ENCODE measurements around the gene GGT6. TPM values are rescaled to one million over a fixed set of nuclear protein-coding genes. Genes with fewer than 3 reads are reported as not detected.

Gene GGT6
- polyA plus RNA-seq, 1 of the 3 experiments (the other 2 are of a cell fraction), result not detected

DNA sequence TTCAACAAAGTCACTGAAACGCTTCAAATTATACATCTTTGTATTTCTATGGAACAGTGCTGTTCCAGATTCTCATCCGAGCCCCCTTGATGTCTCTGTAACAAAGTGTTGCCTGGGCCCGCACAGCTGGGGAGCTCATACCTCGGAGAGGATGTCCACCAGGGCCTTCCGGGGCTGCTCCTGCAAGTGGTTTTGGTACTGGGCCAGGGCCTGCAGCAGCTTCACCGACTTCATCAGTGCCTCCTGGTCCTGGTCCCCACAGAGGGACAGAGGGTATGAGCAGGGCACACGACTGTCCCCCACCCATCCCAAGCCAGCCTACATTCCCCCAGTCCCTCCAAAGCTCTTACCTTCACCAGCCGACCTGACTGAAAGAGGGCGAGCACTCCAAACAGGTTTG is 6.7 kb downstream of the GGT6 start:
- Histone ChIP-seq H3K9ac (peak overlapping the region; percentile 80; the same call in 1 of the 2 replicates), H3K9me3 (no peaks in the 10 kb centered on the region), H3F3A (replicated peaks; ENCODE audit: insufficient read depth) (peaks cover 3% of the 10 kb centered on the region), H3K4me3 (ENCODE audit: low read depth in 2 of 2, low read length in 1 of 2) (peak overlapping the region; percentile 95 to 99), H3K9me2 (no peaks in the 10 kb centered on the region), H3K79me2 (ENCODE audit: insufficient read depth) (peaks cover 31% of the 10 kb centered on the region), H4K20me1 (ENCODE audit: insufficient read depth) (no peaks in the 10 kb centered on the region), H3K4me1 (ENCODE audit: control insufficient read depth in 1 of 2, insufficient read depth in 2 of 2, low read depth in 1 of 2, low read length in 1 of 2) (peaks cover 7 to 18% of the 10 kb centered on the region in 2 experiments; a peak in 1 of 4 replicates), H3K36me3 (replicated peaks in 1 of 2; ENCODE audit: control insufficient read depth in 1 of 2, insufficient read depth in 2 of 2, low read length in 1 of 2) (peaks cover 18 to 43% of the 10 kb centered on the region in 2 experiments), H3K27ac (ENCODE audit: low read depth in 2 of 2, low read length in 1 of 2) (no peak overlapping the region), H2AFZ (ENCODE audit: low read depth) (no peak overlapping the region), H3K27me3 (ENCODE audit: insufficient read depth) (no peaks in the 10 kb centered on the region), H3K4me2 (peak overlapping the region; percentile 98)
- DNase-seq, result no peak
- WGBS (ENCODE audit: low lambda C conversion rate), result 72% methylated on average over 8 of the region's 9 CpGs
- ChIA-PET CTCF (interaction anchor here (0.7 to 2.7 kb wide), 4 partner anchors 11 to 16 kb away, joined by 5 to 15 read pairs (median 8); no protein-coding TSS in a partner anchor), POLR2A (no interaction called here)
- no peak for TF ChIP-seq SIN3A (IDR thresholded peaks at IDR 0.05; ENCODE audit: borderline replicate concordance, low read depth, low read length)
- TF ChIP-seq POLR2AphosphoS5 (IDR thresholded peaks at IDR 0.05; ENCODE audit: low read depth, low read length), result no peak
- no peak for TF ChIP-seq YY1 (IDR thresholded peaks at IDR 0.05; ENCODE audit: low read depth)
- no peak for TF ChIP-seq TEAD4 (IDR thresholded peaks at IDR 0.05; ENCODE audit: borderline replicate concordance, insufficient read depth)
- TF ChIP-seq, protein P1, sequence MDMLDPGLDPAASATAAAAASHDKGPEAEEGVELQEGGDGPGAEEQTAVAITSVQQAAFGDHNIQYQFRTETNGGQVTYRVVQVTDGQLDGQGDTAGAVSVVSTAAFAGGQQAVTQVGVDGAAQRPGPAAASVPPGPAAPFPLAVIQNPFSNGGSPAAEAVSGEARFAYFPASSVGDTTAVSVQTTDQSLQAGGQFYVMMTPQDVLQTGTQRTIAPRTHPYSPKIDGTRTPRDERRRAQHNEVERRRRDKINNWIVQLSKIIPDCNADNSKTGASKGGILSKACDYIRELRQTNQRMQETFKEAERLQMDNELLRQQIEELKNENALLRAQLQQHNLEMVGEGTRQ (IDR thresholded peaks at IDR 0.05; ENCODE audit: borderline replicate concordance, low read depth, low read length), result no peak
- no peak for TF ChIP-seq GABPA (IDR thresholded peaks at IDR 0.05; ENCODE audit: low read depth)

DNA sequence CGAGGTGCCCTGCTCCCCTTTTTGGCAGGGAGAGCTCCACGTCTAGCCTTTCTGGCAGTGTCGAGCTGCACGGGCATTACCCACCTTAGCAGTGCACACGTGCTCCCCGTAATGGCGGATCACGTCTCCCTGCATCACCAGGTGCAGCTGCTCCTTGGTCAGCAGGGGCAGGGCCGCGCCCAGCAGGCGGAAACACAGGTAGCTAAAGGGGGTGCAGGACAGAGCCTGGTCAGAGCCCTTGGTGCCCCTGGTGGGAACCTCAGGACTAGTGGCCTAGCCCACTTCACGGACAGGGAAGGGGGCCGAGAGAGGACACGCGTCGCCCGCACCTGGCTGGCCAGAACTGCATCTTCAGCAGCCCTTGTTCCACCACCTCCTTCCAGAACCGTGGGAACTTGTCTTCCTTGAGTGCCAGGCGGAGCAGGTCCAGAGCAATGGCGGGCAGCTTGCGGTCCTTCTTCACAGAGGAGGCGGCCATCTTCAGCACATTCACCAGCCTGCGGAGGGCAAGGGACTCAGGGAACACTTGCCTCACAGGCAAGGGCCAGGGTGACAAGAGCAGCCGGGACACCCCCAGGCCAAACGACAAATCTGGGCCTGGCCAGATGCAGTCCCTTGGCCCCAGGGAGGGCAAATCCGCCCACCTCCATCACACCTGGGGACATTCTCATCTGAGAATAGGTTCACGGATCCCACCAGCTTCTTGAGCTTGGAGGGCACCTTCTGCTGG is 8.4 kb downstream of the GGT6 start:
- CTCF ChIA-PET, result interaction anchor here (0.6 to 3.5 kb wide), 4 partner anchors 10 to 15 kb away, joined by 3 to 11 read pairs (median 3); no protein-coding TSS in a partner anchor
- no peak overlapping the region for H2AFZ ChIP-seq (ENCODE audit: low read depth)

More for the DNA sequence above, 8.4 kb downstream of the GGT6 start:
- Histone ChIP-seq H3K79me2 (ENCODE audit: insufficient read depth) (peaks cover 31% of the 10 kb centered on the region), H3K9me2 (no peaks in the 10 kb centered on the region), H3F3A (replicated peaks; ENCODE audit: insufficient read depth) (peaks cover 3% of the 10 kb centered on the region), H3K27me3 (ENCODE audit: insufficient read depth) (no peaks in the 10 kb centered on the region), H3K4me3 (ENCODE audit: low read depth in 2 of 2, low read length in 1 of 2) (no peak overlapping the region), H3K27ac (ENCODE audit: low read depth in 2 of 2, low read length in 1 of 2) (no peak overlapping the region), H3K36me3 (replicated peaks in 1 of 2; ENCODE audit: control insufficient read depth in 1 of 2, insufficient read depth in 2 of 2, low read length in 1 of 2) (peaks cover 18 to 59% of the 10 kb centered on the region in 2 experiments), H3K9me3 (no peaks in the 10 kb centered on the region), H3K4me1 (ENCODE audit: control insufficient read depth in 1 of 2, insufficient read depth in 2 of 2, low read depth in 1 of 2, low read length in 1 of 2) (peaks cover 7 to 18% of the 10 kb centered on the region in 2 experiments; a peak in 1 of 4 replicates), H3K4me2 (no peak overlapping the region), H4K20me1 (ENCODE audit: insufficient read depth) (no peaks in the 10 kb centered on the region), H3K9ac (no peak overlapping the region)
- POLR2A ChIA-PET, result interaction anchor here (2.2 kb wide), 1 partner anchor 14 kb away, joined by 8 read pairs; no protein-coding TSS in a partner anchor
- WGBS (ENCODE audit: low lambda C conversion rate), result 93% methylated on average over 23 of the region's 27 CpGs
- no peak for DNase-seq
- TF ChIP-seq, protein P2, sequence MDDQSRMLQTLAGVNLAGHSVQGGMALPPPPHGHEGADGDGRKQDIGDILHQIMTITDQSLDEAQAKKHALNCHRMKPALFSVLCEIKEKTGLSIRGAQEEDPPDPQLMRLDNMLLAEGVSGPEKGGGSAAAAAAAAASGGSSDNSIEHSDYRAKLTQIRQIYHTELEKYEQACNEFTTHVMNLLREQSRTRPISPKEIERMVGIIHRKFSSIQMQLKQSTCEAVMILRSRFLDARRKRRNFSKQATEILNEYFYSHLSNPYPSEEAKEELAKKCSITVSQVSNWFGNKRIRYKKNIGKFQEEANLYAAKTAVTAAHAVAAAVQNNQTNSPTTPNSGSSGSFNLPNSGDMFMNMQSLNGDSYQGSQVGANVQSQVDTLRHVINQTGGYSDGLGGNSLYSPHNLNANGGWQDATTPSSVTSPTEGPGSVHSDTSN (IDR thresholded peaks at IDR 0.05), result no peak
- TF ChIP-seq RFX5 (IDR thresholded peaks at IDR 0.05; ENCODE audit: low read length) (no peak), GABPA (IDR thresholded peaks at IDR 0.05; ENCODE audit: low read depth) (no peak), POLR2AphosphoS5 (IDR thresholded peaks at IDR 0.05; ENCODE audit: low read depth, low read length) (no peak)

Measured in SK-N-SH (cell line).